Left ventricle myocardium inferior (tissue), 1 donor: ENCODE data around the gene CELF4. TPM values are rescaled to one million over a fixed set of nuclear protein-coding genes. Genes with fewer than 3 reads are reported as not detected.
"Not testable (repeated sequence)": the region's sequence is repeated elsewhere in the genome, so short reads cannot be mapped to it uniquely, and the experiment has no call there.

Experiments
- DNase-seq: peaks from one replicate; pipeline ENCODE4 v3.0.0-alpha.2; 2020
- H3K27ac ChIP-seq: fragments of 200-600 bp; replicated peaks from 2 replicates; pipeline ENCODE4 v1.8.0; 2021
- H3K27me3 ChIP-seq: fragments of 200-600 bp; 2 replicates; pipeline ENCODE4 v1.8.0; 2021; ENCODE audit warnings: low read depth
- H3K36me3 ChIP-seq: fragments of 200-600 bp; 2 replicates; pipeline ENCODE4 v1.8.0; 2021
- H3K4me1 ChIP-seq: fragments of 200-600 bp; 2 replicates; pipeline ENCODE4 v1.8.0; 2021
- H3K4me3 ChIP-seq: fragments of 200-600 bp; 2 replicates; pipeline ENCODE4 v1.8.0; 2021; ENCODE audit warnings: mild to moderate bottlenecking, moderate library complexity
- H3K9me3 ChIP-seq: fragments of 200-600 bp; replicated peaks from 2 replicates; pipeline ENCODE4 v1.8.0; 2021
- intact Hi-C: fragments of 100-400 bp; cut with micrococcal nuclease; formaldehyde crosslinking; loops from one replicate; pipeline ENCODE4 v1.11.0; 2022
- total RNA-seq: library from RNA; stranded (reverse); fragmentation: NEBNext Ultra II Directional; extraction: Animal tissue kit (Norgen Biotek cat#: 25700); gene quantifications from one replicate; pipeline ENCODE4 v1.2.1, GENCODE V29; 2021
- TF ChIP-seq, protein P1 (sequence below): fragments of 200-600 bp; IDR thresholded peaks from 2 replicates; pipeline ENCODE4 v1.8.0; 2021; ENCODE audit warnings: antibody characterized with exemption, mild to moderate bottlenecking, borderline replicate concordance
- donor health status: DM: no; HTN: yes; CAD: no; lungs with severe emphysema.

Gene CELF4
- total RNA-seq, 1 donor from 2014 or later, result 0.60 TPM

DNA sequence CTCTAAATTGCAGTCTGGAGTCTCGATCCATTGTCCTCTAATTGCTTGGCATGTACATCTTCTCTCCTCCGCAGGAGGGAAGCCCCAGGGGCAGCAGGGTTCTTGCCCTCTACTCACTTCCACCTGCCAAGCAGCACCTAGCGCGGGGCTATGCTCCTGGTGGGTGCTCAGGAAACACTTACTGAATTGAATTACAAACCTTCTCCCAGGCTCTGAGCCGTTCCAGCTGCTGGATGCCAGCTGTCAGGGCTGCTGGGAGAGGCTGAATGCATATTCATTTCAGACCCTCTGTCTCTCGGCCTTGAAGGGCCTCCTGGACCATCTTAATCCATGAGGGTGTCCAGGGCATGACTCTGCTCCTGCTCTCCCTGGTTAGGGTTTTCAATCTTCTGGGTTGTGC lies 94.0 kb downstream of the CELF4 start:
- no peak for DNase-seq
- H3K9me3 ChIP-seq, result no peaks in the 10 kb centered on the region
- TF ChIP-seq, protein P1, sequence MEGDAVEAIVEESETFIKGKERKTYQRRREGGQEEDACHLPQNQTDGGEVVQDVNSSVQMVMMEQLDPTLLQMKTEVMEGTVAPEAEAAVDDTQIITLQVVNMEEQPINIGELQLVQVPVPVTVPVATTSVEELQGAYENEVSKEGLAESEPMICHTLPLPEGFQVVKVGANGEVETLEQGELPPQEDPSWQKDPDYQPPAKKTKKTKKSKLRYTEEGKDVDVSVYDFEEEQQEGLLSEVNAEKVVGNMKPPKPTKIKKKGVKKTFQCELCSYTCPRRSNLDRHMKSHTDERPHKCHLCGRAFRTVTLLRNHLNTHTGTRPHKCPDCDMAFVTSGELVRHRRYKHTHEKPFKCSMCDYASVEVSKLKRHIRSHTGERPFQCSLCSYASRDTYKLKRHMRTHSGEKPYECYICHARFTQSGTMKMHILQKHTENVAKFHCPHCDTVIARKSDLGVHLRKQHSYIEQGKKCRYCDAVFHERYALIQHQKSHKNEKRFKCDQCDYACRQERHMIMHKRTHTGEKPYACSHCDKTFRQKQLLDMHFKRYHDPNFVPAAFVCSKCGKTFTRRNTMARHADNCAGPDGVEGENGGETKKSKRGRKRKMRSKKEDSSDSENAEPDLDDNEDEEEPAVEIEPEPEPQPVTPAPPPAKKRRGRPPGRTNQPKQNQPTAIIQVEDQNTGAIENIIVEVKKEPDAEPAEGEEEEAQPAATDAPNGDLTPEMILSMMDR, result no peak
- no peaks in the 10 kb centered on the region for H3K36me3 ChIP-seq
- intact Hi-C loops, result no loop called here
- peaks cover 79% of the 10 kb centered on the region for H3K27me3 ChIP-seq
- no peak overlapping the region for H3K27ac ChIP-seq
- no peaks in the 10 kb centered on the region for H3K4me1 ChIP-seq
- H3K4me3 ChIP-seq, result no peak overlapping the region

DNA sequence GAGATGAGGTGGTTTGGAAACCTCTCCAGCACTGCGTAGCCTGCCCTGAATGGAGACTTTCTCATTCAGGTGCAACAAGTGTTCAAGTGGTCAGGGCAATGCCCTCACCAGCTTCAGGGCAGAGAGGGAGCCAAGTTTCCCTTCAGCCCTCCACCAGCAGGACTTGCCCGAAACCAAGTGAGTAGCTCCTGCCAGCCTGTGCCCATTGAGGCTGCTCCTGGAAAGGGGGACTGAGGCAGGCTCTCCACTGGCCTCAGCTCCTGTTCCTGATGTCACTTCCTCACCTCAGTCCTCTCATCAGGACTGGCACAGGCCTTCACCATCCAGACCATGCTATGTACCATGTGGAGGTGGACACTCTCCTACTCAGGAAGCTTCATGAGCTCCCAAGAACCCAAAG lies 94.6 kb downstream of the CELF4 start:
- Histone ChIP-seq H3K9me3 (no peaks in the 10 kb centered on the region), H3K27me3 (peaks cover 79% of the 10 kb centered on the region), H3K4me3 (no peak overlapping the region), H3K27ac (no peak overlapping the region), H3K4me1 (no peaks in the 10 kb centered on the region), H3K36me3 (no peaks in the 10 kb centered on the region)
- DNase-seq, result no peak
- intact Hi-C loops, result no loop called here
- TF ChIP-seq, protein P1, result no peak

DNA sequence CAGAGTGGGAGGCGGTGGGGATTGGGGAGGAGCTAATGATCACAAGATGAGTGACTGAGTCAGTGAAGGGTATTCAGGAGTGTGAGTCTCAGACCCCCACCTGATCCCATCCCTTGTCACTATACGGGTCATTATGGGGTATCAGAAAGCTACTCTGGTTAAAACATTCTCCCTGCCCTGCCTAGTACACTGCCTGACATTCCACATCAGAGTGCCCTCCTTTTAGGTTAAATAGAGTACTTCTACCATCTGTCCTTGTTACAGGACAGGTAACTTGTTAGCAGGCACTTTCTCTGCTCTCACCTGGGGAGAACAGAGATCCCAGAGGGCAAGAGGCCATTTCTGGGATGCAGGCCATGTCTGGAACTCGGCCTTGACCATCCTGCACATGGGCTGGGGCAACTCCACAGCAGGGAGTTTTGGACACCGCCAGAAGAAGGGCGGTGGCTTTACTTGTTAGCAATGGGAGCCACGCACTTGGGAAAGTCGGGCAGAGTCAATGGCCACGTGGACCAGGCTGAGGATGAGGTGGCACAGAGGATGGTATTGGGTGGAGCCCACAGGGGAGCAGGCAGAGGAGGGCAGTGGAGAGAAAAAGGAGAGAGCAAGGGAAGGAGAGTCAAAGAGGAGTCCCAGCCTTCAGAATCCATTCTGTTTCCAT lies 98.5 kb downstream of the CELF4 start:
- Histone ChIP-seq H3K36me3 (no peaks in the 10 kb centered on the region), H3K9me3 (no peaks in the 10 kb centered on the region), H3K4me1 (no peaks in the 10 kb centered on the region), H3K27ac (no peak overlapping the region), H3K4me3 (no peak overlapping the region), H3K27me3 (peaks cover 79% of the 10 kb centered on the region)
- TF ChIP-seq, protein P1, result no peak
- intact Hi-C loops, result no loop called here
- no peak for DNase-seq

DNA sequence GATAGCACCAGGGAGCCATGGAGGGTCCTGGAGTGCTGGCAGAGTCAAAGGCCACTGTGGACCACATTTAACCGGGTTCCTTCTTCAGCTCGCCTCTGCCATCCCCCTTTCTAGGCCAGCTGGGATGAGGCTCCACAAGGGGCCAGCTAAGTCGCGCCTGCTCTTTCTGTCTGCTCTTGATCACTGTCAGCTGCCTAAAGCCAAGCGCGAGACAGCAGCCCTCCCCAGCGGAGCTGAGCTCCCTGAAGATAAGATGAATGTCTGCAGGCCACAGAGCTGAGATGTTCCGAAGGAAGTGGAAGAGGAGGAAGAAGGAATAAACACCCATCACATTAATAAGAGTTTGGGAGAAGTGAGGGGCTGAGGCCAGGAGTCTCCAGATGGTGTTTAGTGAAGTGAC lies 99.6 kb downstream of the CELF4 start:
- Histone ChIP-seq H3K9me3 (no peaks in the 10 kb centered on the region), H3K4me3 (no peak overlapping the region), H3K4me1 (no peaks in the 10 kb centered on the region), H3K27me3 (peaks cover 76% of the 10 kb centered on the region), H3K36me3 (no peaks in the 10 kb centered on the region), H3K27ac (no peak overlapping the region)
- TF ChIP-seq, protein P1, result no peak
- no peak for DNase-seq
- intact Hi-C loops, result no loop called here

DNA sequence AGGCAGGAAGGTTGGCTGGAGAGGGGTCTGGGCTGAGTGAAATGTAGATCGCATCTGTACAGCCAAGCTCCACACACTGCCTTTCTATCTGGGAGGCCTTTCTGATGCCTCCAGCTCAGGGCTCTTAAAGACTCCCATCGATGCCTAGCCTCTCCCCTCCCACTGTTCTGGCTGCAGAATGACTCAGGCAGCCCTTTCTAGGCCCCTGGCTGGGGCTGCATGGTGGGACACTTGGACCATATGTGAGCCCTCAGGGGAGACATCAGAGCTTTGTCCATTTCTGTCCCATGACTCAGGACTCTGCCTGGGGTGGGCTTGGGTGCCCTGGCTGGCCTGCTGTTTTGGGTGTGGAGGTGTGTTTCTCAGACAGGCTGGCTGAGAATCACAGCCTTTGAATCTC lies 101.3 kb downstream of the CELF4 start:
- H3K27me3 ChIP-seq, result peaks cover 73% of the 10 kb centered on the region
- intact Hi-C loops, result no loop called here
- no peaks in the 10 kb centered on the region for H3K36me3 ChIP-seq
- DNase-seq, result no peak
- no peak overlapping the region for H3K4me3 ChIP-seq
- TF ChIP-seq, protein P1, result no peak
- H3K9me3 ChIP-seq, result no peaks in the 10 kb centered on the region
- H3K27ac ChIP-seq, result no peak overlapping the region
- no peaks in the 10 kb centered on the region for H3K4me1 ChIP-seq

- H3K4me1 ChIP-seq, H3K36me3 ChIP-seq, H3K27ac ChIP-seq, H3K4me3 ChIP-seq, H3K9me3 ChIP-seq, DNase-seq, intact Hi-C loops: not testable (repeated sequence)
- H3K27me3 ChIP-seq, result peaks cover 55% of the 10 kb centered on the region
These were observed 104.3 kb downstream of the CELF4 start for GRCh38 chr18:37461329-37461728.
